HCT116 (cell line): Measurements from ENCODE around the gene AFDN. TPM values are rescaled to one million over a fixed set of nuclear protein-coding genes. Genes with fewer than 3 reads are reported as not detected.

Experiments used
- ATAC-seq: fragments of 200-7000 bp; cut with Tn5 transposase; 2 replicates; pipeline ENCODE4 v1.9.1; 2020; ENCODE audit warnings: mild to moderate bottlenecking, moderate library complexity
- BruUV-seq: library from RNA; stranded (reverse); fragments of 400-500 nt; replicated peaks from 2 replicates; lab custom pipeline; 2021; lab: Mats Ljungman, UMichigan
- CTCF ChIA-PET: fragments of 300-600 bp; sonication (Branson Sonifier 250); formaldehyde crosslinking; loops from one replicate; lab custom pipeline; 2021; ENCODE audit warnings: antibody characterized with exemption; lab: Charles Lee
- POLR2A ChIA-PET: fragments of 300-600, 350-600 bp; sonication (Branson Sonifier 250); formaldehyde crosslinking; loops from one replicate; lab custom pipeline; 2021; ENCODE audit warnings: antibody characterized with exemption; lab: Charles Lee
- RAD21 ChIA-PET, 2 experiments: fragments of 300-600 bp; sonication (Branson Sonifier 250); formaldehyde crosslinking; loops; one replicate each; lab custom pipeline; 2023; ENCODE audit warnings: low total read pairs in 2 of 2; ENCODE audit not compliant: uncharacterized antibody in 2 of 2, unreplicated experiment in 2 of 2, low non-redundant PET in 1 of 2; lab: Charles Lee
- DNase-seq: peaks from one replicate; pipeline ENCODE4 v3.0.0-alpha.2; 2010; ENCODE audit warnings: low read depth, low spot score
- H2AFZ ChIP-seq: fragments of 200-600 bp; shearing (Covaris generic), sonication (generic); 2 replicates; pipeline ENCODE4 v1.6.1; 2017; ENCODE audit warnings: low read depth, mixed run types, mixed read lengths, antibody characterized with exemption, low read length; ENCODE audit not compliant: poor library complexity, severe bottlenecking
- H3K27ac ChIP-seq: 2 replicates; pipeline ENCODE4 v1.5.1; 2012; ENCODE audit warnings: low read depth, low read length
- H3K27me3 ChIP-seq: fragments of 200-600 bp; sonication (generic); 2 replicates; pipeline ENCODE4 v1.6.1; 2016; ENCODE audit warnings: mixed run types, low read length, mixed read lengths; ENCODE audit not compliant: insufficient read depth
- H3K36me3 ChIP-seq, 2 experiments: fragments of 200-500 bp in 1 of 2; fragments of 200-600 bp in 1 of 2; sonication (Bioruptor generic) in 1 of 2; sonication (generic) in 1 of 2; 2 replicates each; pipeline versions ENCODE4 v1.5.1 to v1.6.1; 2014 to 2016; ENCODE audit warnings: low read length in 2 of 2, inconsistent platforms in 1 of 2, mixed read lengths in 1 of 2, mixed run types in 1 of 2; ENCODE audit not compliant: insufficient read depth in 2 of 2, control insufficient read depth in 1 of 2
- H3K4me1 ChIP-seq, 2 experiments: fragments of 200-600 bp in 1 of 2; sonication (generic) in 1 of 2; 2 replicates each; pipeline versions ENCODE4 v1.5.1 to v1.6.1; 2012 to 2017; ENCODE audit warnings: low read length in 2 of 2, inconsistent platforms in 1 of 2, mild to moderate bottlenecking in 1 of 2, mixed read lengths in 1 of 2, mixed run types in 1 of 2, moderate library complexity in 1 of 2; ENCODE audit not compliant: insufficient read depth in 2 of 2, control insufficient read depth in 1 of 2
- H3K4me2 ChIP-seq: fragments of 200-600 bp; sonication (generic); 2 replicates; pipeline ENCODE4 v1.6.1; 2017; ENCODE audit warnings: mixed run types, low read length, mixed read lengths
- H3K4me3 ChIP-seq, 2 experiments: fragments of 200-600 bp in 1 of 2; sonication (generic) in 1 of 2; replicated peaks in 1 of 2; 2 replicates each; pipeline ENCODE4 v1.5.1; 2011 to 2016; ENCODE audit warnings: low read length in 2 of 2, control low read depth in 1 of 2, low read depth in 1 of 2, mild to moderate bottlenecking in 1 of 2, mixed read lengths in 1 of 2, mixed run types in 1 of 2
- H3K79me2 ChIP-seq: fragments of 200-600 bp; sonication (generic); 2 replicates; pipeline ENCODE4 v1.6.1; 2017; ENCODE audit warnings: mild to moderate bottlenecking, mixed run types, low read length, moderate library complexity, mixed read lengths; ENCODE audit not compliant: insufficient read depth
- H3K9ac ChIP-seq: fragments of 200-600 bp; sonication (generic); 2 replicates; pipeline ENCODE4 v1.6.1; 2016; ENCODE audit warnings: low read length, mixed read lengths
- H3K9me2 ChIP-seq: fragments of 200-600 bp; sonication (generic), shearing (Covaris generic); 2 replicates; pipeline ENCODE4 v1.6.1; 2017; ENCODE audit warnings: mixed run types, mild to moderate bottlenecking, moderate library complexity; ENCODE audit not compliant: insufficient read depth
- H3K9me3 ChIP-seq, 2 experiments: fragments of 200-500 bp in 1 of 2; fragments of 200-600 bp in 1 of 2; sonication (Bioruptor generic) in 1 of 2; sonication (generic) in 1 of 2; 2 replicates each; pipeline ENCODE4 v1.6.1; 2014 to 2017; ENCODE audit warnings: low read length in 2 of 2, mixed read lengths in 2 of 2, inconsistent platforms in 1 of 2, low read depth in 1 of 2, mild to moderate bottlenecking in 1 of 2, mixed run types in 1 of 2, moderate library complexity in 1 of 2; ENCODE audit not compliant: control insufficient read depth in 1 of 2, insufficient read depth in 1 of 2
- H4K20me1 ChIP-seq: fragments of 200-600 bp; sonication (generic), shearing (Covaris generic); 2 replicates; pipeline ENCODE4 v1.6.1; 2017; ENCODE audit warnings: mixed run types, mild to moderate bottlenecking, moderate library complexity; ENCODE audit not compliant: insufficient read depth
- CBX3 ChIP-seq: IDR thresholded peaks from 2 replicates; pipeline ENCODE4 v1.6.1; 2012; ENCODE audit warnings: low read depth
- CEBPB ChIP-seq: IDR thresholded peaks from 2 replicates; pipeline ENCODE4 v1.6.1; 2012; ENCODE audit warnings: low read depth
- RAD21 ChIP-seq: IDR thresholded peaks from 2 replicates; pipeline ENCODE4 v1.6.1; 2012; ENCODE audit warnings: low read depth, mild to moderate bottlenecking
- SIN3A ChIP-seq: IDR thresholded peaks from 2 replicates; pipeline ENCODE4 v1.6.1; 2012; ENCODE audit warnings: low read depth
- intact Hi-C: fragments of 100-400 bp; cut with micrococcal nuclease; formaldehyde crosslinking; loops from 2 replicates; pipeline ENCODE4 v1.10.0; 2022
- total RNA-seq: library from RNA; stranded (reverse); gene quantifications from one replicate; pipeline ENCODE4 v1.2.1, GENCODE V29; 2021; ENCODE audit not compliant: unreplicated experiment
- TF ChIP-seq, protein P1 (sequence below): IDR thresholded peaks from 2 replicates; pipeline ENCODE4 v1.6.1; 2012; ENCODE audit warnings: low read depth
- TF ChIP-seq, protein P2 (sequence below), 3 experiments: fragments of 200-600 bp in 1 of 3; sonication (generic) in 1 of 3; IDR thresholded peaks in 2 of 3; conservative IDR thresholded peaks in 1 of 3; 2 replicates each; pipeline ENCODE4 v1.5.1; 2012 to 2017; ENCODE audit warnings: low read depth in 2 of 3, low read length in 2 of 3, antibody characterized with exemption in 1 of 3, borderline replicate concordance in 1 of 3, control low read depth in 1 of 3, mild to moderate bottlenecking in 1 of 3, mixed read lengths in 1 of 3, mixed run types in 1 of 3, moderate library complexity in 1 of 3; ENCODE audit not compliant: insufficient read depth in 1 of 3
- TF ChIP-seq, protein P3 (sequence below): IDR thresholded peaks from 2 replicates; pipeline ENCODE4 v1.6.1; 2011; ENCODE audit warnings: mild to moderate bottlenecking, low read length, moderate library complexity; ENCODE audit not compliant: insufficient replicate concordance; ENCODE audit errors: extremely low read depth

Gene AFDN
- total RNA-seq, 1 experiment from 2014 or later: 59.4 TPM

DNA sequence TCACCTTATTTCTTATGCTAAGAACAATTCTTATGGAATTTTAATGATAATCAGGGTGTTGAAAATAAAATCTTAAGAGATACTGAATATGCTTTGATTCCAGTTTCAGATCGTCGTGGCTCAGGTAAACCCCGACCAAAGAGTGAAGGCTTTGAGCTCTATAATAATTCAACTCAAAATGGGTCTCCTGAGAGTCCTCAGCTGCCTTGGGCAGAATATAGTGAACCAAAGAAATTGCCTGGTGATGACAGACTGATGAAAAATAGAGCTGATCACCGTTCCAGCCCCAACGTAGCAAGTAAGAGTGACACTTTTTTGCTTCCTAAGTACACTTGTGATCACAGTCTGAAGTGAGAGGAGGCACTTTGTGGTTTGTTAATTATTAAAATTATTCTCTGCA, 119.9 kb downstream of the AFDN start:
- Histone ChIP-seq H3K9ac (no peak overlapping the region), H2AFZ (no peak overlapping the region), H3K4me2 (no peak overlapping the region)
- TF ChIP-seq, protein P1, sequence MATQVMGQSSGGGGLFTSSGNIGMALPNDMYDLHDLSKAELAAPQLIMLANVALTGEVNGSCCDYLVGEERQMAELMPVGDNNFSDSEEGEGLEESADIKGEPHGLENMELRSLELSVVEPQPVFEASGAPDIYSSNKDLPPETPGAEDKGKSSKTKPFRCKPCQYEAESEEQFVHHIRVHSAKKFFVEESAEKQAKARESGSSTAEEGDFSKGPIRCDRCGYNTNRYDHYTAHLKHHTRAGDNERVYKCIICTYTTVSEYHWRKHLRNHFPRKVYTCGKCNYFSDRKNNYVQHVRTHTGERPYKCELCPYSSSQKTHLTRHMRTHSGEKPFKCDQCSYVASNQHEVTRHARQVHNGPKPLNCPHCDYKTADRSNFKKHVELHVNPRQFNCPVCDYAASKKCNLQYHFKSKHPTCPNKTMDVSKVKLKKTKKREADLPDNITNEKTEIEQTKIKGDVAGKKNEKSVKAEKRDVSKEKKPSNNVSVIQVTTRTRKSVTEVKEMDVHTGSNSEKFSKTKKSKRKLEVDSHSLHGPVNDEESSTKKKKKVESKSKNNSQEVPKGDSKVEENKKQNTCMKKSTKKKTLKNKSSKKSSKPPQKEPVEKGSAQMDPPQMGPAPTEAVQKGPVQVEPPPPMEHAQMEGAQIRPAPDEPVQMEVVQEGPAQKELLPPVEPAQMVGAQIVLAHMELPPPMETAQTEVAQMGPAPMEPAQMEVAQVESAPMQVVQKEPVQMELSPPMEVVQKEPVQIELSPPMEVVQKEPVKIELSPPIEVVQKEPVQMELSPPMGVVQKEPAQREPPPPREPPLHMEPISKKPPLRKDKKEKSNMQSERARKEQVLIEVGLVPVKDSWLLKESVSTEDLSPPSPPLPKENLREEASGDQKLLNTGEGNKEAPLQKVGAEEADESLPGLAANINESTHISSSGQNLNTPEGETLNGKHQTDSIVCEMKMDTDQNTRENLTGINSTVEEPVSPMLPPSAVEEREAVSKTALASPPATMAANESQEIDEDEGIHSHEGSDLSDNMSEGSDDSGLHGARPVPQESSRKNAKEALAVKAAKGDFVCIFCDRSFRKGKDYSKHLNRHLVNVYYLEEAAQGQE: no peak
- TF ChIP-seq RAD21: no peak
- TF ChIP-seq, protein P2, sequence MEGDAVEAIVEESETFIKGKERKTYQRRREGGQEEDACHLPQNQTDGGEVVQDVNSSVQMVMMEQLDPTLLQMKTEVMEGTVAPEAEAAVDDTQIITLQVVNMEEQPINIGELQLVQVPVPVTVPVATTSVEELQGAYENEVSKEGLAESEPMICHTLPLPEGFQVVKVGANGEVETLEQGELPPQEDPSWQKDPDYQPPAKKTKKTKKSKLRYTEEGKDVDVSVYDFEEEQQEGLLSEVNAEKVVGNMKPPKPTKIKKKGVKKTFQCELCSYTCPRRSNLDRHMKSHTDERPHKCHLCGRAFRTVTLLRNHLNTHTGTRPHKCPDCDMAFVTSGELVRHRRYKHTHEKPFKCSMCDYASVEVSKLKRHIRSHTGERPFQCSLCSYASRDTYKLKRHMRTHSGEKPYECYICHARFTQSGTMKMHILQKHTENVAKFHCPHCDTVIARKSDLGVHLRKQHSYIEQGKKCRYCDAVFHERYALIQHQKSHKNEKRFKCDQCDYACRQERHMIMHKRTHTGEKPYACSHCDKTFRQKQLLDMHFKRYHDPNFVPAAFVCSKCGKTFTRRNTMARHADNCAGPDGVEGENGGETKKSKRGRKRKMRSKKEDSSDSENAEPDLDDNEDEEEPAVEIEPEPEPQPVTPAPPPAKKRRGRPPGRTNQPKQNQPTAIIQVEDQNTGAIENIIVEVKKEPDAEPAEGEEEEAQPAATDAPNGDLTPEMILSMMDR (IDR thresholded peaks at IDR 0.05 in 2 of 3, conservative IDR thresholded peaks at IDR 0.05 in 1 of 3; ENCODE audit: borderline replicate concordance in 1 of 3, insufficient read depth in 1 of 3, low read depth in 2 of 3, low read length in 2 of 3): no peak
- TF ChIP-seq SIN3A: no peak
- TF ChIP-seq CBX3: no peak
- TF ChIP-seq, protein P3, sequence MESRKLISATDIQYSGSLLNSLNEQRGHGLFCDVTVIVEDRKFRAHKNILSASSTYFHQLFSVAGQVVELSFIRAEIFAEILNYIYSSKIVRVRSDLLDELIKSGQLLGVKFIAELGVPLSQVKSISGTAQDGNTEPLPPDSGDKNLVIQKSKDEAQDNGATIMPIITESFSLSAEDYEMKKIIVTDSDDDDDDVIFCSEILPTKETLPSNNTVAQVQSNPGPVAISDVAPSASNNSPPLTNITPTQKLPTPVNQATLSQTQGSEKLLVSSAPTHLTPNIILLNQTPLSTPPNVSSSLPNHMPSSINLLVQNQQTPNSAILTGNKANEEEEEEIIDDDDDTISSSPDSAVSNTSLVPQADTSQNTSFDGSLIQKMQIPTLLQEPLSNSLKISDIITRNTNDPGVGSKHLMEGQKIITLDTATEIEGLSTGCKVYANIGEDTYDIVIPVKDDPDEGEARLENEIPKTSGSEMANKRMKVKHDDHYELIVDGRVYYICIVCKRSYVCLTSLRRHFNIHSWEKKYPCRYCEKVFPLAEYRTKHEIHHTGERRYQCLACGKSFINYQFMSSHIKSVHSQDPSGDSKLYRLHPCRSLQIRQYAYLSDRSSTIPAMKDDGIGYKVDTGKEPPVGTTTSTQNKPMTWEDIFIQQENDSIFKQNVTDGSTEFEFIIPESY: no peak
- TF ChIP-seq CEBPB: no peak
- TF ChIP-seq, all 23 proteins: peak for 0
- no peaks in the 10 kb centered on the region for H3K79me2 ChIP-seq
- H3K4me3 ChIP-seq: no peak overlapping the region
- BruUV-seq: no TSS peak
- H3K27me3 ChIP-seq: no peaks in the 10 kb centered on the region
- H3K27ac ChIP-seq: no peak overlapping the region
- H4K20me1 ChIP-seq: no peaks in the 10 kb centered on the region
- H3K9me3 ChIP-seq: no peaks in the 10 kb centered on the region
- H3K9me2 ChIP-seq: no peaks in the 10 kb centered on the region
- peaks cover 28 to 30% of the 10 kb centered on the region in 2 experiments for H3K36me3 ChIP-seq
- intact Hi-C loops: no loop called here
- ChIA-PET CTCF (no interaction called here), RAD21 (no interaction called here), POLR2A (no interaction called here)
- ATAC-seq (no peak), DNase-seq (no peak)
- no peaks in the 10 kb centered on the region for H3K4me1 ChIP-seq
